ENCODE measurements around the gene MGMT. TPM values are rescaled to one million over a fixed set of nuclear protein-coding genes. Genes with fewer than 3 reads are reported as not detected.

The MGMT gene
- total RNA-seq, 4 donors from 2014 or later = 10.9 to 37.7 (median 16.0) TPM

DNA sequence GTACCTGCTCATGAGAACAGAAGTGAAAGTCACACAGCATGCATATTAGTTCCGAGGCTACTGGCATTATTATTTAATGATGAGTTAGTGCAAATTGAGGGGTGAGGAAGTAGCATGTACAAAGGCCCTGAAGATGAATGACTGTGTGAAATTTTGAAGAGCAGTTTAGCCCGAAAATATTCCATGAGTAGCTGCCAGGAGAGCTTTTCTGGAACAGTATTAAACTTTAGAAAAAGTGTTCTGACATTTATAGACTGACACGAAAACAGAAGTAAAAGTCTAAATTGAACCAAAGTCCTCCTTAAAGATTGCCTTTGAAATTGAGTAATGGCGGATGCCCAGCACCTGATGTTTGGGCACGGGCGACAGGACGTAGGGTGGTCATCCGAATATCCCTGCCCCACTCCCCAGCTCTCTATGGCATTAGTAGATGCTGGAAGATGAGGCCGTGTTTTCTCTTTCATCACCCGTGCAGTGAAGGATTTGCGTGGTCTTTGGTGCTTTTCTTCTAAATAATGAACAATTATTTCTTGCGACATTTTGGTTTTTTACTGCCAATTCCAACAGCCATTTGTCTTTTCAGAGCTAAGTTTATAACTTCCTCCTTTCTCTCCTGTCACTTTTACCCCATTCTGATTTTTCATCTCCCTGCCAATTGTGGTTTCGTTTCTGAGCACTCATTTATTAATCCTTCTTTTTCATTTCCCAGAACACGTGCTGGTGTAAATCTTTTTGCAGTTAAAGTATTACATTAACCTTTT lies 192.6 kb downstream of the MGMT start:
- Histone ChIP-seq H3K36me3 (no peaks in the 10 kb centered on the region), H3K9me3 (no peaks in the 10 kb centered on the region), H3K4me3 (peak overlapping the region; percentile 17 to 19), H3K27ac (peak overlapping the region; percentile 2 to 61), H3K4me1 (no peaks in the 10 kb centered on the region), H3K27me3 (no peaks in the 10 kb centered on the region)
- intact Hi-C loops (cut with DNase I; ENCODE audit: low total_unique reads) = no loop called here
- TF ChIP-seq CTCF (IDR thresholded peaks at IDR 0.05) (no peak), POLR2A (IDR thresholded peaks at IDR 0.05) (no peak)
- DNase-seq = no peak

DNA sequence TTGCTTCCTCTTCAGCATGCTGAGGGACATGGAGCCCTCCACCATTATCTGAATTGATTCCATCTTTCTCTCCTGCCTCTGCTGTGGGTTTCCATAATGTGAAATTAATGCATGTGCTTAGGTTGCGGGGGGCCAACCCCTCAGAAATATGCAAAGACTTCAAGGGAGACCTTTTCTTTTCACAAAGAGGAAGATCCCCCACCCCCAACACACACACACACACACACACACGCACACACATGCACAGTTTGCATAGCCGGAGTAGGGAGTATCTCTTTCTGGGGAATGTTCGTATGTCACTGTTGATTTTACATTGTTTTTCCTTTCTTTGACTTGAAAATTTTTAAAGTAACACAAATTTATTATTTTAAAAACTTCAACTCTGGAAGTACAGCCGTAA lies 193.5 kb downstream of the MGMT start:
- TF ChIP-seq POLR2A (IDR thresholded peaks at IDR 0.05) (no peak), CTCF (IDR thresholded peaks at IDR 0.05) (no peak)
- Histone ChIP-seq H3K4me3 (no peak overlapping the region), H3K4me1 (no peaks in the 10 kb centered on the region), H3K27me3 (no peaks in the 10 kb centered on the region), H3K9me3 (no peaks in the 10 kb centered on the region), H3K27ac (peak overlapping the region in 1 of 2 donors; percentile 61), H3K36me3 (no peaks in the 10 kb centered on the region)
- no peak for DNase-seq
- intact Hi-C loops (cut with DNase I; ENCODE audit: low total_unique reads) = no loop called here

GRCh38 chr10:129662426-129662825 lies 195.4 kb downstream of the MGMT start:
- H3K27ac ChIP-seq = no peak overlapping the region
- no peak overlapping the region for H3K4me3 ChIP-seq
- no peaks in the 10 kb centered on the region for H3K27me3 ChIP-seq
- no peak for DNase-seq
- no peaks in the 10 kb centered on the region for H3K9me3 ChIP-seq
- intact Hi-C loops (cut with DNase I; ENCODE audit: low total_unique reads) = no loop called here
- H3K36me3 ChIP-seq = no peaks in the 10 kb centered on the region
- no peaks in the 10 kb centered on the region for H3K4me1 ChIP-seq
- TF ChIP-seq CTCF (IDR thresholded peaks at IDR 0.05) = no peak
- TF ChIP-seq POLR2A (IDR thresholded peaks at IDR 0.05) = no peak

DNA sequence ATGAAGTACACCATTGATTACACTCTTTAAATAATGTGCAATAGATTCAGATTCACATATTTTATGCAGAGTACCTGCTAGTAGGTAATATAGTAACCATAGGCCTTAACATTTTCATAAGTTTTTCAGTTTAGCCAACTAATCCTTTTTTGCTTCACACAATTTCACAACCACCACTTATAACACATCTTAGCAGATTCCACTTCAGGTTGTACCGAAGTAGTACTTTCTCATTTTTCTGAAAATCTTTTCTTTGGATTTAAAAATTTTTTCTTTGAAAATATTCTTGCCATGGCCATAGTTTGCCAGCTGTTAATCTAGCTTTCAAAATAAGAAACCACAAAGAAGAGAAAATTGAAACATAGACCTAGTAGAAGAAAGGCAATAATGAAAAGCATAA lies 203.1 kb downstream of the MGMT start:
- Histone ChIP-seq H3K27me3 (no peaks in the 10 kb centered on the region), H3K36me3 (no peaks in the 10 kb centered on the region), H3K27ac (no peak overlapping the region), H3K4me3 (no peak overlapping the region), H3K9me3 (no peaks in the 10 kb centered on the region), H3K4me1 (no peaks in the 10 kb centered on the region)
- TF ChIP-seq POLR2A (IDR thresholded peaks at IDR 0.05) (no peak), CTCF (IDR thresholded peaks at IDR 0.05) (no peak)
- no peak for DNase-seq
- intact Hi-C loops (cut with DNase I; ENCODE audit: low total_unique reads) = no loop called here

- H3K9me3 ChIP-seq = no peaks in the 10 kb centered on the region
- DNase-seq = no peak
- no peaks in the 10 kb centered on the region for H3K36me3 ChIP-seq
- intact Hi-C loops (cut with DNase I; ENCODE audit: low total_unique reads) = no loop called here
- no peaks in the 10 kb centered on the region for H3K27me3 ChIP-seq
- no peaks in the 10 kb centered on the region for H3K4me1 ChIP-seq
- H3K4me3 ChIP-seq = no peak overlapping the region
- no peak for TF ChIP-seq CTCF (IDR thresholded peaks at IDR 0.05)
- TF ChIP-seq POLR2A (IDR thresholded peaks at IDR 0.05) = no peak
- H3K27ac ChIP-seq = no peak overlapping the region
Observed at GRCh38 chr10:129673292-129673691, 206.3 kb downstream of the MGMT start.
